Measurements from ENCODE around the gene ZNF366. TPM values are rescaled to one million over a fixed set of nuclear protein-coding genes. Genes with fewer than 3 reads are reported as not detected.

The ZNF366 gene
- total and polyA plus RNA-seq, 2 of the 13 experiments (the other 11 are each of a cell fraction or from before 2014, with no cell fraction given), result not detected

DNA sequence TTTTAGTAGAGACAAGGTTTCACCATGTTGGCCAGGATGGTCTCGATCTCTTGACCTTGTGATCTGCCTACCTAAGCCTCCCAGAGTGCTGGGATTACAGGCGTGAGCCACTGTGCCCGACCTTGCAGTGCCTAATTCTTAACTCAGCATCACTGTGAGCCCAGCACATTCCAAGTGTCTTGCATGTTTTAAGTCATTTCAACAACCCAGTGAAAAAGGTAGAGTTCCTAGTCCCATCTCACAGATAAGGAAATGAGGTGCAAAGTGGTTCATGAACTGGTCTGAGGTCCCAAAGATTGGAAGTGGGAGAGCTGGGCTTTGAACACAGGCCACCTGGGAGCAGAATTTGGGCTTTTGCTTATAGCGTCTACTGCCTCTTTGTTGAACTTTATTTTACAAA, 68.0 kb downstream of the ZNF366 start:
- Histone ChIP-seq H3K36me3 (replicated peaks in 1 of 2; ENCODE audit: control insufficient read depth in 1 of 2, insufficient read depth in 2 of 2, low read length in 2 of 2) (no peaks in the 10 kb centered on the region), H4K20me1 (ENCODE audit: insufficient read depth, low read length) (no peaks in the 10 kb centered on the region), H3K4me1 (ENCODE audit: insufficient read depth, low read length) (no peaks in the 10 kb centered on the region), H3K4me2 (ENCODE audit: low read depth, low read length) (no peak overlapping the region), H3K79me2 (ENCODE audit: insufficient read depth, low read length) (no peaks in the 10 kb centered on the region), H3K27me3 (ENCODE audit: control insufficient read depth in 1 of 2, insufficient read depth in 2 of 2, low read length in 2 of 2) (peaks cover 0 to 14% of the 10 kb centered on the region in 2 experiments; a peak in 2 of 5 replicates), H3K4me3 (replicated peaks in 1 of 3; ENCODE audit: insufficient read depth in 1 of 3, low read depth in 2 of 3, low read length in 3 of 3) (no peak overlapping the region), H3K27ac (ENCODE audit: extremely low read length, insufficient read depth, low read length) (no peak overlapping the region), H2AFZ (ENCODE audit: low read length) (no peak overlapping the region), H3K9me3 (ENCODE audit: low read length) (no peaks in the 10 kb centered on the region), H3K9ac (ENCODE audit: insufficient read depth, low read depth, low read length) (no peak overlapping the region)
- intact Hi-C loops (cut with micrococcal nuclease; ENCODE audit: unreplicated experiment), result no loop called here
- in situ Hi-C loops (cut with HindIII; ENCODE audit: extremely low pct_ligation_motif_present, low pct_unique_long_range_greater_than_20kb), result no loop called here
- no TSS peak for BruUV-seq (replicated peaks)
- CTCF ChIA-PET (ENCODE audit: low intra/inter-chr PET ratio, low total read pairs), result no interaction called here
- ATAC-seq (no peak), DNase-seq (ENCODE audit: low spot score) (no peak), FAIRE-seq (no peak)
- WGBS (ENCODE audit: low lambda C conversion rate), result 13% methylated on average over 4 of the region's 4 CpGs
- TF ChIP-seq, protein P1, sequence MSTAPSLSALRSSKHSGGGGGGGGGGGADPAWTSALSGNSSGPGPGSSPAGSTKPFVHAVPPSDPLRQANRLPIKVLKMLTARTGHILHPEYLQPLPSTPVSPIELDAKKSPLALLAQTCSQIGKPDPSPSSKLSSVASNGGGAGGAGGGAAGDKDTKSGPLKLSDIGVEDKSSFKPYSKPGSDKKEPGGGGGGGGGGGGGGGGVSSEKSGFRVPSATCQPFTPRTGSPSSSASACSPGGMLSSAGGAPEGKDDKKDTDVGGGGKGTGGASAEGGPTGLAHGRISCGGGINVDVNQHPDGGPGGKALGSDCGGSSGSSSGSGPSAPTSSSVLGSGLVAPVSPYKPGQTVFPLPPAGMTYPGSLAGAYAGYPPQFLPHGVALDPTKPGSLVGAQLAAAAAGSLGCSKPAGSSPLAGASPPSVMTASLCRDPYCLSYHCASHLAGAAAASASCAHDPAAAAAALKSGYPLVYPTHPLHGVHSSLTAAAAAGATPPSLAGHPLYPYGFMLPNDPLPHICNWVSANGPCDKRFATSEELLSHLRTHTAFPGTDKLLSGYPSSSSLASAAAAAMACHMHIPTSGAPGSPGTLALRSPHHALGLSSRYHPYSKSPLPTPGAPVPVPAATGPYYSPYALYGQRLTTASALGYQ (CRISPR knock-in tag; IDR thresholded peaks at IDR 0.05), result no peak
- TF ChIP-seq ZNF792 (CRISPR knock-in tag; IDR thresholded peaks at IDR 0.05) (no peak), ELF1 (CRISPR knock-in tag; IDR thresholded peaks at IDR 0.05) (no peak)
- TF ChIP-seq, protein P2, sequence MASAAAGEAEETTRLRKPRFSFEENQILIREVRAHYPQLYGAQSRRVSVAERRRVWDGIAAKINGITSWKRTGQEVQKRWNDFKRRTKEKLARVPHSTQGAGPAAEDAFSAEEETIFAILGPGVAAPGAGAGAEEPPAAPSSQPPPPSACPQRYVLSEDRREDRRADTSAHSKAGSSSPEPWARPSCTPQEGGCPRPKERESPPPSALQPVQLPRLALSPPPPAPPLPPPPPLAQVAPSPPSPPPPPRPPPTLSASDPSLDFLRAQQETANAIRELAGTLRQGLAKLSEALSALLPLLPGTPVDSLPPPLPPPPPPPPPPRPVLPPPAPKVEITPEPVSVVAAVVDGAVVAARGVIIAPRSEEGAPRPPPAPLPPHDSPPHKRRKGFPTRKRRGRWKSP (CRISPR knock-in tag; IDR thresholded peaks at IDR 0.05), result no peak
- POLR2A ChIA-PET, result no interaction called here

DNA sequence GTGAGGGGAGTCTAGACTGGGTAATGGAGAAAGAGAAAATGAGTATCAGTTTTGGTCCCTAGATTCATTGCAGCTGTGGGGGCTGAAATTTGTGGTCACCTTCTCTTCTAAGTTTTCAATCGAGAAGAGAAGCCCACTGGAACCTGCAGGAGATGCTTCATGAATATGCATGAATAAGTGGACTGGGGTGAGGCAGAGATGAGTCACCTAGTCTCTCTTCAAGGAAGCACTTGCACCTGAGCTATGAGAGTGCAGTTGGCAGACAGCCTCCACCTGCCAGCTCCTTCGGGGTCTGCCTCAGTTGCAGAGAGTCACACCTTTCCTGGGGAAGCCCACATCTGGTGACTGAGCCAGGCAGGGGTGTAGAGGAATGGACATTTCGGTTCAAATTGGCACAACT, 69.1 kb downstream of the ZNF366 start:
- ATAC-seq (no peak), FAIRE-seq (no peak), DNase-seq (ENCODE audit: low spot score) (no peak)
- Histone ChIP-seq H3K9ac (ENCODE audit: insufficient read depth, low read depth, low read length) (no peak overlapping the region), H3K36me3 (replicated peaks in 1 of 2; ENCODE audit: control insufficient read depth in 1 of 2, insufficient read depth in 2 of 2, low read length in 2 of 2) (no peaks in the 10 kb centered on the region), H3K4me3 (replicated peaks in 1 of 3; ENCODE audit: insufficient read depth in 1 of 3, low read depth in 2 of 3, low read length in 3 of 3) (no peak overlapping the region), H3K27me3 (ENCODE audit: control insufficient read depth in 1 of 2, insufficient read depth in 2 of 2, low read length in 2 of 2) (peaks cover 0 to 5% of the 10 kb centered on the region in 2 experiments; a peak in 1 of 5 replicates), H2AFZ (ENCODE audit: low read length) (no peak overlapping the region), H3K79me2 (ENCODE audit: insufficient read depth, low read length) (no peaks in the 10 kb centered on the region), H3K27ac (ENCODE audit: extremely low read length, insufficient read depth, low read length) (no peak overlapping the region), H3K9me3 (ENCODE audit: low read length) (no peaks in the 10 kb centered on the region), H3K4me1 (ENCODE audit: insufficient read depth, low read length) (no peaks in the 10 kb centered on the region), H4K20me1 (ENCODE audit: insufficient read depth, low read length) (no peaks in the 10 kb centered on the region), H3K4me2 (ENCODE audit: low read depth, low read length) (no peak overlapping the region)
- WGBS (ENCODE audit: low lambda C conversion rate), result 0% methylated on average over 1 of the region's 3 CpGs
- intact Hi-C loops (cut with micrococcal nuclease; ENCODE audit: unreplicated experiment) (no loop called here), in situ Hi-C loops (cut with HindIII; ENCODE audit: extremely low pct_ligation_motif_present, low pct_unique_long_range_greater_than_20kb) (no loop called here)
- no TSS peak for BruUV-seq (replicated peaks)
- POLR2A ChIA-PET, result no interaction called here
- CTCF ChIA-PET (ENCODE audit: low intra/inter-chr PET ratio, low total read pairs), result no interaction called here
- TF ChIP-seq ZBTB3 (CRISPR knock-in tag; IDR thresholded peaks at IDR 0.05; ENCODE audit: borderline replicate concordance, low read depth), result no peak
- TF ChIP-seq MAF1 (CRISPR knock-in tag; IDR thresholded peaks at IDR 0.05; ENCODE audit: borderline replicate concordance), result no peak
- TF ChIP-seq ZNF546 (CRISPR knock-in tag; conservative IDR thresholded peaks at IDR 0.05), result no peak
- no peak for TF ChIP-seq SMC3 (IDR thresholded peaks at IDR 0.05; ENCODE audit: low read length)
- TF ChIP-seq MIXL1 (CRISPR knock-in tag; IDR thresholded peaks at IDR 0.05), result no peak
- TF ChIP-seq, protein P3, sequence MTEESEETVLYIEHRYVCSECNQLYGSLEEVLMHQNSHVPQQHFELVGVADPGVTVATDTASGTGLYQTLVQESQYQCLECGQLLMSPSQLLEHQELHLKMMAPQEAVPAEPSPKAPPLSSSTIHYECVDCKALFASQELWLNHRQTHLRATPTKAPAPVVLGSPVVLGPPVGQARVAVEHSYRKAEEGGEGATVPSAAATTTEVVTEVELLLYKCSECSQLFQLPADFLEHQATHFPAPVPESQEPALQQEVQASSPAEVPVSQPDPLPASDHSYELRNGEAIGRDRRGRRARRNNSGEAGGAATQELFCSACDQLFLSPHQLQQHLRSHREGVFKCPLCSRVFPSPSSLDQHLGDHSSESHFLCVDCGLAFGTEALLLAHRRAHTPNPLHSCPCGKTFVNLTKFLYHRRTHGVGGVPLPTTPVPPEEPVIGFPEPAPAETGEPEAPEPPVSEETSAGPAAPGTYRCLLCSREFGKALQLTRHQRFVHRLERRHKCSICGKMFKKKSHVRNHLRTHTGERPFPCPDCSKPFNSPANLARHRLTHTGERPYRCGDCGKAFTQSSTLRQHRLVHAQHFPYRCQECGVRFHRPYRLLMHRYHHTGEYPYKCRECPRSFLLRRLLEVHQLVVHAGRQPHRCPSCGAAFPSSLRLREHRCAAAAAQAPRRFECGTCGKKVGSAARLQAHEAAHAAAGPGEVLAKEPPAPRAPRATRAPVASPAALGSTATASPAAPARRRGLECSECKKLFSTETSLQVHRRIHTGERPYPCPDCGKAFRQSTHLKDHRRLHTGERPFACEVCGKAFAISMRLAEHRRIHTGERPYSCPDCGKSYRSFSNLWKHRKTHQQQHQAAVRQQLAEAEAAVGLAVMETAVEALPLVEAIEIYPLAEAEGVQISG (CRISPR knock-in tag; IDR thresholded peaks at IDR 0.05), result no peak
- TF ChIP-seq, protein P4, sequence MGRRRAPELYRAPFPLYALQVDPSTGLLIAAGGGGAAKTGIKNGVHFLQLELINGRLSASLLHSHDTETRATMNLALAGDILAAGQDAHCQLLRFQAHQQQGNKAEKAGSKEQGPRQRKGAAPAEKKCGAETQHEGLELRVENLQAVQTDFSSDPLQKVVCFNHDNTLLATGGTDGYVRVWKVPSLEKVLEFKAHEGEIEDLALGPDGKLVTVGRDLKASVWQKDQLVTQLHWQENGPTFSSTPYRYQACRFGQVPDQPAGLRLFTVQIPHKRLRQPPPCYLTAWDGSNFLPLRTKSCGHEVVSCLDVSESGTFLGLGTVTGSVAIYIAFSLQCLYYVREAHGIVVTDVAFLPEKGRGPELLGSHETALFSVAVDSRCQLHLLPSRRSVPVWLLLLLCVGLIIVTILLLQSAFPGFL (CRISPR knock-in tag; IDR thresholded peaks at IDR 0.05), result no peak
- TF ChIP-seq ELF1 (CRISPR knock-in tag; IDR thresholded peaks at IDR 0.05), result no peak
- TF ChIP-seq ZNF234 (CRISPR knock-in tag; conservative IDR thresholded peaks at IDR 0.05), result no peak
- no peak for TF ChIP-seq ELF4 (CRISPR knock-in tag; IDR thresholded peaks at IDR 0.05; ENCODE audit: borderline replicate concordance)

All from HepG2 (cell line).